Stimulated activated CD4-positive, alpha-beta T cell treated with anti-CD3 and anti-CD28 coated beads, Interleukin-2, amount 100 ng/mL, for 24 hours (primary cell): Measurements from ENCODE around the gene POLR3H.

Source experiments
- DNase-seq, 2 donors: peaks; one replicate each; pipeline ENCODE4 v3.0.0-alpha.2; 2020

The POLR3H gene

DNA sequence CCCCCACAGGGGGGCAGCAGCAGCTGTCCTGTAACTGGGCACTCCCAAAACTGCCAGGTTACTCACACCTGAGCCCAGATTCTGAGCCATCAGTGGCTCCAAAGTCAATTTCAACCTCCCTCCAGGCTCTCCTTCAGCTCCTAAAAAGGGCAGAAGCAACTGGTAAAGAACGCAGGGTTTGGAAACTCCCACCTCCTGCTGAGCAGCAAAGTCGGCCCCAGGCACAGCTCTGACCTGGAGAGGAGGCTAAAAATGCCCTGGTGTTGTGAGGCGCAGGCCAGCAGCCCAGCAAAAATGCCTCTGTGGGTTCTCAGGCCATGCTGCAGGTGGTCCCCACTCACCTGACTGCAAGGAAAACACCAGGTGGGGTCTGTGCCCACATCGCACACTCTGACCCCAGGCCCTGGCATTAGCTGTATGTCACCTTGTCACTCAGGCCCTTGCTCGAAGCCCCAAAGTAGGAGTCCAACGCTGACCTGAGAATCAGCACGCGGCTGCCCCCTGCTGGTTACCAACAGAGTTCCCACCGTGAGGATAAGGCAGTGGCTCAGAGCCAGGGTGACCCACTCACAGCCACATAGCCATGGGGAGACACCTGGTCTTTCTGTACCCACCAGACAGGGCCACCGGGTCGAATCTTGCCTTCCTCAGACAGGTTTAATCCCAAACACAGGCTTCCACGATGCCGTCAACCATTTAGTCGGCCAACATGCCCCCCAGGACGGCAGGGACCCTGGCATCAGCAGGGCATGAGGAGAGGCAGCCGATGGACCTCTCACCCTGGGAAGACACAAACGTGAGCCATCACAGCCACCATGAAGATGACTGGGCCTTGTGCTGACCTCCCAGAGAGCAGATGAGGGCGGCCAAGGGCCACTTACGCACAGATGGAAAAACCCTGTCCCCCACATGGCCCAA, 11.1 kb downstream of the POLR3H start:
- peak; percentile 76 to 80 for DNase-seq

DNA sequence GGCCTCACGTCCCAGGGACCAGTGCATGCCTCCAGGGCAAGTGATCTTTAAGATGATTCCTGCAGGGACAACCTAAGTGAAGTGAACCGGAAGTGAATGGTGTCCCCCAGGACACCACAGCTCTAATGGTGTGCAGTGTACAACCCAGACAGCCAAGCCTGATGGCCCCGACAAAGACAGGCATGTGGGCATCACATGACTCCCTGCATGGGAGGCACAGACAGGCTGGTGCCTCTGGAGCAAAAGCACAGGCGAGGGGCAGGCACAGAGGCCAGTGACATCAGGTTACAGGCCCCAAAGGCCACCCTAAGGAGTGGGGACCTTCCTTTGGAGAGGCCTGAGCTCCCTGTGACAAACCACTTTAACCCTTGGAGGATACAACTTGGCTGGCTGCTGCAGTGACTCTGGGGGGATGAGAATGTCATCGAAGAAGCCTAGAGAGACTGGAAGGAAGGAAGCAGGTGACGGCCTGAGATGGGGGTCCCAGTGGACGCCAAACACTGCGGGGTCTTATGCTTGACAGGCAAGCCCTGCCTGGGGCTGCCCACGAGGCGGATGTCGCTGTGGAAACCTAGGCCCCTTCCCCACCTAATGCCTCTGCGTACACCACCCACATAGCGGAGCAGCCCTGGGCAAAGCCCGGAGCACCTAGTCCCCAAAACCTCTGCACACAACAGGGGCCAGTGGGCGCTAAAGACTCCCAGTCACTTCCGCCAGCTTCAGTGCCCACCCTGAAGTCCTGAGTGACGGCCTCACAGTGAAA, 12.4 kb downstream of the POLR3H start:
- DNase-seq, result no peak

DNA sequence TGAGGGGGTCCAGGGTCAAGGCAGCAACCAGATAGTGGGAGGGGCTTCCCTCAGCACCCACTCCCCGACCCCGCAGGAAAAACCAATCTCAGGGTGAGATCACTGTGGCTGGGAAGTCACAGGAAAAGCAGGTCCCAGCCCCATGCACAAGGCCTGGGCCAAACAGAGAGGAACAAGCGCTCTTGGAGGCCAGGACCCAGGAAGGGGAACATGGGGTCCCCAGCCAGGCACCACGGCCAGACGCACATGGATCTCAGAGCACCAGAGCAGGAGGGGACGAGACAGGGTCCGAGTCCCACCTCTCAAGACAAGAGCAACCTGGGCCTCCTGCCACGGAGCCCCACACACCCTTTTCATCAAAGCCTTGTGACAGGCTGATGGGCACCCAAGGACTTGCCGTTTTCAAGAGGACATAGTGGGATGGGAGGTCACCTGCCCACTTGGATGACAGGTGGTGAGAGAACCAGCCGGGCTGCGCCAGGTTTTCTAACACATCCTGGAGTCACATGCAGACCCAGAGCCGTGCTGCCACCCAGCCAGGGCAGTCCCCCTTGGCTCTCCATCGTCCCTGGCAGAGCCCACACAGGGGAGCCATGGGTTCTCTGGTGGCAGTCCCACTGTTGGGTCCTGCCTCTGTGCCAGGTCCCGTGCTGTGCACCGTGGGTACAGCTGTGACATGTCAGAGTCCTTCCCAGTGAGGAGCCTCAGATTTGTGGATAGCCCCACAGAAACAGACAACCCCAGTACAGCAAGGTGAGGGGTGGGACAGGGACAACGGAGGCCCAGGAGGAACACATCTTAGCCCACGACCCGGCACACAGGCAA, 13.2 kb downstream of the POLR3H start:
- DNase-seq, result no peak

DNA sequence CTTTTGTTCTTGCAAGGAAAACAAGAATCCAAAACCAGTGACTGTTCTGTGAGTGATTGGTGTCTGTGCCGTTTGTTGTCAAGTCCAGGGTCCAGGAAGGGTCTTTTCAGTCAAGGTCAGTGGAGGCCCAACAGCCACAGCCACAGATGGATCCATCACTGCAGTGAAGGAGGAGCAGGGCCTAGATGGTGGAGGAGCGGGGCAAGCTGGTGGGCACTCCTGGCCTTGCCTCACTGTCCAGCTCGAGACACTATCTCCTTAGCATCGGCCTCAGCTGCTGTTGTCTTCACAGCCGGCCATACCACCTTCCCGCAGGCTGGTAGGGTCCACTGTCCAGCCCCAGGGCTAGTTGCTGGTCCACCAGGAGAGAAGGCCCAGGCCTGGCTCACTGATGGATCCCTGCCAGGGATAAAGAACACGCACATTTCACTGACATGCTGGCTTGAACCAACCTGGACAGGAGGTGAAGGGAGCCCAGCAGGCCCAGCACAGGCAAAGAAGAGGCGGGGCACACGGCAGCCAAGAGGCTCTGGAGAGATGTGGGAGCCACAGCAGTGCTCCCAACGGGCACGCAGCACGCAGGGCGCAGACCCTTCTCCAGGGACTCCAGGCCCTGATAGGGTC, 15.2 kb downstream of the POLR3H start:
- no peak for DNase-seq

DNA sequence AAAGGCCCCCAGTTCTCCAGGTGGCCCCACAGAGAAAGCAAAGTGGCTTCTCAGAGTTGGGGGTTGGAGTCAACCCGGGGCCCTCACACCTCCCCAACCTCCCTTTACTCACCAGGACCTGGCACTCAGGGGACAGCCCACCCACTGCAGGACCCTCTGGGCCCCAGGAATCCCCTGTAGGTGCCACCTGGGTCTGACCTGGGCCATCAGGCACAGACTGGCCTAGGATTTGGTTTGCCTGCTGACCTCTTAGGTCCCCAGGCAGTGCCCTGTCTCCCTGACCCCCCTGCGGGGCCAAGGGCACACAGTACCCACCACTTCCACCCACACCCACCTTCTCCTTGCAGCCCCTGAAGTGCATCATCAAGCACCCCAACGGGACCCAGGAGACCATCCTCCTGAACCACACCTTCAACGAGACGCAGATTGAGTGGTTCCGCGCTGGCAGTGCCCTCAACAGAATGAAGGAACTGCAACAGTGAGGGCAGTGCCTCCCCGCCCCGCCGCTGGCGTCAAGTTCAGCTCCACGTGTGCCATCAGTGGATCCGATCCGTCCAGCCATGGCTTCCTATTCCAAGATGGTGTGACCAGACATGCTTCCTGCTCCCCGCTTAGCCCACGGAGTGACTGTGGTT, 16.0 kb downstream of the POLR3H start:
- DNase-seq, result no peak

DNA sequence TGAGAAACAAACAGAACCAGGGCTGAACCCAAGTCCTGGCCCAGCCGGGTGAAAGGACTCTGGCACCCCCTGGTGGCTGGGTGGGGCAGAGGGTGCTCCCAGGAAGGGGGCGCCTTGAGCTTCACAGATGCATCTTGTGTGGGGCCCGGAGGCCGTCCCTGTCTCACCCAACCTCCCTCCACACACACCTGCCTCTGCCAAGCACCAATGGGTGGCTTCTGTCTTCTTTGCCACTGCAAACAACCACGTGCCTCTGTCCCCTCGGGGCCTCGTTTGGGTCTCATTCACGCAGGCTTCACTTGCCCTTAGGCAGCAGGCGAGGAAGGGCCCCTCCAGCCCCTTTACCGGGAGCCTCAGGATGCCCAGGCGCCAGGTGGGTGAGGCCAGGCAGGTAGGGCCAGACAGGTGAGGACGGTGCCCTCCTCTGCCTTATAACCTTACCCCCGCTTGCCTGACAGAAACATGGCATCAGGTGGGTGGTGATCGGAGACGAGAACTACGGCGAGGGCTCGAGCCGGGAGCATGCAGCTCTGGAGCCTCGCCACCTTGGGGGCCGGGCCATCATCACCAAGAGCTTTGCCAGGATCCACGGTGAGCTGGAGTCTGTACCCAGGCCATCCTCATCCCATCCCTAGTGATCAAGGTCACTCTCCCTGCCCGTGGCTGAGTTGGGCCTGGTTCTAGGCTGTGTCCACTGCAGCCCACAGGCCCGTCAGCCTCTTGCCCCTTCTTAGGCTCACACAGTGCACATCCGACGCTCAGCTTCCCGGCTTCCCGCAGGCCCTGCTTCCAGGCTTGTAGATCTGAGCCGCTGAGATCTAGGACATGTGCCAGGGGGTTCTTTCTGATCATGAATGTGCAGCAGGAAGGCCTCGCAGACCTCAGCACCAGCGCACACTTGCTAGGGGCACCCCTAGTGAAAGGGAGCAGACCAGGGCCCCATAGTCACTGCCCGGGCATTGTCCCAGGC, 17.2 kb downstream of the POLR3H start:
- DNase-seq, result peak; percentile 74 to 81

DNA sequence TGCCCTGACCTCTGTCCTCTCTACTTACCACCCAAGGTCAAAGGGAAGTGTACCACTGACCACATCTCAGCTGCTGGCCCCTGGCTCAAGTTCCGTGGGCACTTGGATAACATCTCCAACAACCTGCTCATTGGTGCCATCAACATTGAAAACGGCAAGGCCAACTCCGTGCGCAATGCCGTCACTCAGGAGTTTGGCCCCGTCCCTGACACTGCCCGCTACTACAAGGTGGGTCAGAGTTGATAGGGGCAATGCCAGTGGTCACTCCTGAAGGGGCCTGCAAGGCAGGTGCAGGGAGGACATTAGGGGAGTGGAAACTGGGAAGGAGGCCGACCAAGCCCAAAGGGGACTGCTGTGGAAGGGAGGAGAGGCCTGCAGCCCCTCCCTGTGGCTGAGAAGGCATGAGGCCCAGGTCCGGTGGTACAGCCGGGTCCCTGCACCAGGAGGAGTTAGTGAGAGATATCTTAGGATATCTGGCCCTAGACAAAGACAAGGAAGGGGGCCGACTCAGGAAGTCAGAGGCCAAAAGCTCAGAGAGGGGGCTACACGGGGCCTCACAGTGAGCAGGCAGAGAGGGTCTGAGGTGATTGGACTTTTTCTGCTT, 17.9 kb downstream of the POLR3H start:
- DNase-seq, result no peak

DNA sequence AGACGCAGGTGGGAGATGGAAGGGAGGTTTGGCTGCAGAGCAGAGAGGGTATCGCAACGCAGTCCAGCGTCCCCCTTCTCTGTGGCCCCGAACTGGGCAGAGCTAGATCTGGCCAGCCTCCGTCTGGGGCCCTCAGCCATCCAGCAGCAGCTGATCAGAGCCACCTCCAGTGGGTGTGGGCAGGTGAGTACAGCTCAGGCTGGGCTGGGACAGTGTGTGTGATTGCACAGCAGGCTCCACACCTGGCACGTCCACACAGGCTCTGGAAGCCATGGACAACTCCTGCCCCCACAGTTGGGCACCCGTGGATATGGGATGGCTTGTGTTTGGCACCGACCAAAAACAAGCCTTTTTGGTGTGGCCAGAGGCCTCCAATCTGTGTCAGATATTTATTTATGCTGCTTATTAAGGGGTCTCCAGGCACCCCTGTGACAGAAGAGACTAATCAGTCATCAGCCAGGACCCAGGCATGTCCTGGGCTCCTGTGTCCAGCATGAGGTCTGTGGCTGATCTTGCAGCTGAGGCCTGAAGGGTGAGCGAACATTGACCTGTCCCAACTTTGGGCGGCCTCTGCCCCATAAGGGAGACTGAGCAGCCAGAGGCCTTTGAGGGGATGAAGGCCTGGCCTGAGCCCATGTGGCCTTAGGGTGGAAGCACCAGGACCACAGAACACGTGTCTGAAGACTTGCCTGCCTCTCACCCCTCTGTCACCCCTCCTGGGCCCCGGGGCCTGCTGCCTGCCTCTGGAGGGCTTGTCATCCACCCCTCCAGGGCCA, 18.6 kb downstream of the POLR3H start:
- no peak for DNase-seq

DNA sequence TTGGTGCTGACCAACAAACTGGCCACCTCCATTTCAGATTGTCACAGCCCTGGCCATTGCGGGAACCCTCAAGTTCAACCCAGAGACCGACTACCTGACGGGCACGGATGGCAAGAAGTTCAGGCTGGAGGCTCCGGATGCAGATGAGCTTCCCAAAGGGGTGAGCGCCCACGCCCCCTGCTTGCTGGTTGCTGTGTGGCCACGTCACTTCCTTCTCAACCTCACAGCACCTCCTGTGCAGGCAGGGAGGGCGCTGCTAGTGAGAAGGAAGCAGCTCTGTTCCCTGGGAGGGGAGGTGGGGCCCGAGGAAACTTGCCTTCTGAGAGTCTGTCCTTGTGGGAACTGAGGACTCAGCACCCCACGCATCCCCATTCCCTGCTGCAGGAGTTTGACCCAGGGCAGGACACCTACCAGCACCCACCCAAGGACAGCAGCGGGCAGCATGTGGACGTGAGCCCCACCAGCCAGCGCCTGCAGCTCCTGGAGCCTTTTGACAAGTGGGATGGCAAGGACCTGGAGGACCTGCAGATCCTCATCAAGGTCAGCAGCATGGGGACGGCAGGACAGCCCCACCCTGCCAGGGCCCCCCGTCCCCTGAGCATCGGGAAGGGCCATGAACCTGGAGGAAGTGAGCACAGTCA, 19.3 kb downstream of the POLR3H start:
- peak; percentile 63 to 72 for DNase-seq

DNA sequence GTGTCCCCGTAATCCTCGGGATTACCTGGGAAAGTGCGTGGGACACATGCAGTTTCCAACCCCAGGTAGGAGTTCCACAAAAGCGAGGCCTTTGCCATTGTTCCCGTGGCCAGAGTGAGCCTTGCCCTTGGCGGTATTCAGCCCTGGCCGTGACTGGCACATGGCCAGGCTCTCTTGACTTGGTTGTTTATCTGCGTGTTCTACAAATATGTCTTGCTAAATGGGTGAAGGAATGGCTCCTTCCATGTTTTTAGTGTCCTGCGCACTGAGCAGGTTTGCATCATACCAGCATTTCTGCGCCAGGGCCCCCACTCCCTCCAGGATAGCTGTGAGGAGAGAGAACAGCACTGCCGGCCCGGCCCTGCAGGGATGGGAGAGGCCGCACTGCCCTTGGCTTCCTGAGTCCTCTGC, 20.0 kb downstream of the POLR3H start:
- DNase-seq, result no peak

DNA sequence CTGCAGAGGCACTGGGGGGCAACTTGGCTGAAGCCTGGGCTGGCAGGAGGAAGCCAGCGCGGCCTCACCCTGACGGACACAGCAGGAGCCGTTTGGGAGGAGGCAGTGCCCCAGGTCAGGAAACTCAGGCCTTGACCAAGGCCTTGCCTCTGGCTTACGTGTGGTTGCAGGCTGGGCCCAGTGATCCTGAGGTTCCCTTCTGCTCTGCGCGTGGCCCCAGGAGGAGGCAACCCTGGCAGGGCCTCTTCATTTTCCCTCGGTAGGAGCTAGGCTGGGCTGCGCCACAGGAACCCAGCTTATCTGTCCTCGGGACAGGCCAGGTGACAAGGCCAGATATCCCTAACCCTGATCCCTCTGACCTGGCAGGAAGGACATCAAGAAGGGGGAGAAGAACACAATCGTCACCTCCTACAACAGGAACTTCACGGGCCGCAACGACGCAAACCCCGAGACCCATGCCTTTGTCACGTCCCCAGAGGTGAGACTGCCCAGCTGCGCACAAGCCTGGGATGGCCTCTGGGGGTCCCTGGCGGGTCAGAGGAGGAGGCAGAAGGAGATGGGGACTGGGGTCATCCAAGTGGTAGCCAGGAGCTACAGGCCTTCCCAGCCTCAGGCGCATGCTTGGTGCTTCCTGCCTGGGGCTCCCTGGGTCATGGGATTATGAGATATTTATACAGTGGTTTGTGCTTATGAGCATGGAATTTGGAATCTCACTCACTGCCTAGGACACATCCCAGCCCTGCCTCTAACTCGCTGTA, 20.6 kb downstream of the POLR3H start:
- DNase-seq, result no peak

DNA sequence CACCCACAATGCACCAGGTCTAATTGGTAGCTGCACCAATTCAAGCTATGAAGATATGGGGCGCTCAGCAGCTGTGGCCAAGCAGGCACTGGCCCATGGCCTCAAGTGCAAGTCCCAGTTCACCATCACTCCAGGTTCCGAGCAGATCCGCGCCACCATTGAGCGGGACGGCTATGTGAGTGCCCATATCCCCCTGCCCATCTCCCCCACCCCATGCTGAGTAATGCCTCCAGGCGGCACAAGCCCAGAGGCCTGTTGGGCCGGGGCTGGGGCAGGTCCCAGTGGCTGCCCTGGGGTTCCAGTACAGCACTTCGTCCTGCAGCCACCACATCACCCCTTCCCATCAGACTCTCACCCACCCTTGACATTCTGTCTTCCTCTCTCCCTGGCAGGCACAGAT, 21.5 kb downstream of the POLR3H start:
- no peak for DNase-seq

DNA sequence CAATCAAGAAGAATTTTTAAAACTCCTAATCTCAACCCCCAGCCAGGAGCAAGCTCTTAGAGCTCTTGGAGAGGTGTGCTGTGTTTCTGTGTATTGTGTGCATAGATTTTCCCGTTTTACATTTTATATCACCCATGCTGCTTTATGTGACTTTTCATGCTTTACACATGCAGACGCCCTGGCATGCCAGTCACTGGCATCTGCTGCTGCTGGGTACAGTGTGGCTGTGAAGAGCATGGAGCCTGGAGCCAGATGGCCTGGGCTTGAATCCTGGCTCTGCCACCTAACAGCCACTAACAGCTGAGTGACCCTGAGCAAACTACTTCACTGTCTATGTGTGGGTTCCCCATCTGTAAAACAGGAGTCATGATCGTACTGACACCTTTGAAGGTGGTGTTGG, 23.1 kb downstream of the POLR3H start:
- no peak for DNase-seq

DNA sequence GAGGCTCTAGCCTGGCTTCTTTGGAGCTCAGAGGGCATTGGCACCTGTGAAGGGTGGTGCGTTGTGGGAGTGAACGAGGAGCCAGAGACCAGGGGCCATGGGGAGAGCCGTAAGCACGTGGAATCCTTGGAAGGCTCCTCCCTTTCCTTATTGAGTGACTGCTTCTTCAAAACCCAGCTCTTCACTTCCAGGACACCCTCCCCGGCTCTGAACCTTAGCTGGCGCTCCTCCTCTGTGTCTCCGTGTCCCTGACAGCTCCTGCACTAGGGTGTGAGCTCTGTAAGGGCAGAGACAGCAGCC, 26.3 kb downstream of the POLR3H start:
- DNase-seq, result no peak

DNA sequence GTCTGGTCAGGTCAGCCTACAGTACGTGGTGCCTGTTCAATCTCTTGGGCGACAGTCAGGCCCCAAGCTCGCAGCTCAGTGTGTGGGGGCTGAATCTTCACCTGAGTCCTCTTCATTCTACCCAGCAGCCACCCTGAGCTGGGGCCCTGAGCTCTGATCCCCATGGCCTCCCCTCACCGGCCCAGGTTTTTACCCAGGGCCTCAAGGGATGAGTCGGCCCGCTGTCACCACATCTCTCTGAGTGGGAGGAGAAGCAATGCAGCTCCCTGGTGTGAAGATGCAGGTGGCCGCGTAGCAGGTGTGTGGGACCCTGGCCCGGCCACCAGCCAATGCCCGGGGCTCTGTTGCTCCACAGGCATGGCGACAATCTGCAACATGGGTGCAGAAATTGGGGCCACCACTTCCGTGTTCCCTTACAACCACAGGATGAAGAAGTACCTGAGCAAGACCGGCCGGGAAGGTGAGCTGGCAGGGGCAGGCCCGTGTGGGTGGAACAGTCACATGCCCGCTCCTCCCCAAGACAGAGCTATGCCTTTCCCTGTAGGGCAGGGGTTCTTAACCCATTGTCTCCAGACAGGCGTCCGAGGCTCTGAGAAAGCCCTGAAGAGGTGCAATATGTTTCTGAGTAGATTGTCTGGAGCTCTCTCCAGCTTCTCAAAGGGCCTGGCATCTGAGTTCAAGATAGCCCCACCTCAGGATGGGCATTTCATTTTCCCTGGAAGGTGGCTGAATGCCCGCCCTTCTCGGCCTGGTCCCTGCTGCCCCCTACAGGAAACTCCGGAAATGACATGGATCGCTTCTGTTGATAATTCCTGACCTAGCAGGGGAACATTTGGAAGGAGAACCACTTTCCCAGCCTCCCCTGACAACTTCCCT, 26.9 kb downstream of the POLR3H start:
- peak; percentile 54 to 56 for DNase-seq

DNA sequence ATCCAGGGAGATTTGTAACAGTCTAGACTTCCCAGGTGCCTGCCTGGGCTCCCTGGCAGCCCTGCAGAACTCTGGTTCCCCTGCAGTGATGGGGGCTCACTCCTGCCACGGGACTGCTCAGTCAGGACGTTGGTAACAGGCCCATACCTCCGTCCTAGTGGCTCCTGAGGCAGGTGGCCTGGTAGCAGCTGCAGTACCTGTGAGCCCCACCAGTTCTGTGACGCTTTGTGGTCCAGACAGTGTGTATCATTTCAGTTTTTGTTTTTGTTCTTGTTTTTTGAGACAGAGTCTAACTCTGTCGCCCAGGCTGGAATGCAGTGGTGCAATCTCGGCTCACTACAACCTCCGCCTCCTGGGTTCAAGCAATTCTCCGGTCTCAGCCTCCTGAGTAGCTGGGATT, 27.8 kb downstream of the POLR3H start:
- DNase-seq, result no peak

DNA sequence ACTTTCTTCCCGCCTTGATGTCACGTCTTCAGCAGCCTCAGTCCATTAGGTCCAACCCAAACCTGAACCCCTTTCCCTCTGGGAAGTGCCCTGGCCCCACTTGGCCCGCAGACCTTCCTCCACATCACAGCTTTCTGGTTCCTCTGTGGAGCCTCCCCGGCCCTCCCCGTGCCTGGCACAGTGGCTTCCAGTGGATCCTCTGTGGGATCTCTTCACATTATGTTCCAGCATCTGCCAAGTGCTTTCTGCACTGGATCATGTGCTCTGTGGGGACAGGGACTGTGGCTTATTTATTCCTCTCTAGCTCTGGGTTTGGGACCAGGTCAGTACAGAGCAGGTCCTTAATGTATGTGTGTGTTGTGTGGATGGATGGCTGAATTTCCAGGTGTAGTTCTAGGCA, 30.9 kb downstream of the POLR3H start:
- DNase-seq, result no peak
